MM.1S (cell line): ENCODE results near the gene JSRP1.

Experiments used
- EZH2 ChIP-seq: fragments of 300-600 bp; sonication (generic); optimal IDR thresholded peaks from 2 replicates; pipeline ENCODE3; 2017; ENCODE audit warnings: low read depth, mild to moderate bottlenecking, antibody characterized with exemption, low read length, mixed read lengths
- EZH2phosphoT487 ChIP-seq: fragments of 300-600 bp; sonication (generic); IDR thresholded peaks from 2 replicates; pipeline ENCODE4 v1.6.1; 2018; ENCODE audit warnings: antibody characterized with exemption, low read length
- TF ChIP-seq, protein P1 (sequence below): fragments of 300-600 bp; sonication (generic); IDR thresholded peaks from 2 replicates; pipeline ENCODE4 v1.5.1; 2016; ENCODE audit warnings: antibody characterized with exemption, low read length, mixed read lengths

DNA sequence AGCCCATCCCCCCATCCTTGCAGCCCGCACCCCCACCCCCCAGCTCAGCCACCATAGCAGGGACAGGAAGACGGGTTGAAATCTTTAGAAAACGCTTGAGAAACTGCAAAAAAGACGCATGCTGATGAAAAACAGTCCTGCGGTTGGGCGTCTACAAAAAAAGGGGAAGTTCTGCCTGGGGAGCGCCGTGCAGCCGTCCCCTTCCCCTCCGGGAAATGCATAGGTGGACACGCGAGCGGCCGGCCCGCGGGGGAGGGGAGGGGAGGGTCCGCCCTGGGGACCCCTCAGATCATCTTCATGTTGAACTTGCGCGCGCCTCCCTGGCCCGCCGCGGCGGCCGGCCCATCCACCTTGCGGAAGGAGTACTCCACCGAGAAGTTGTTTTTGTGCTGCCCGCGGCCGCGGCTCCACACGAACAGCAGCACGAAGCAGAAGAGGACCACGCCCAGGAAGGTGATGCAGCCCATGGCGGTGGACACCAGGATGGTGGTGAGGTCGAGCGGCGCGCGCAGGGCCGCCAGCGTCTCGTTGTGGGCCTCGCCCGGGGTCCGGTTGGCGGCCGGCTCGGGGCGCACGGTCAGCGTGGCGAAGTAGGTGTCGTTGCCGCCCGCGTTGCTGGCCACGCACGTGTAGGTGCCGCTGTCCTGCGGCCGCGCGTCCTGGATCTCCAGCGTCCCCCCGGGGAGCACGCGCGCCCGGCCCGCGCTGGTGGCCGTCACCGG is 33.7 kb upstream of the JSRP1 start:
- TF ChIP-seq, protein P1, sequence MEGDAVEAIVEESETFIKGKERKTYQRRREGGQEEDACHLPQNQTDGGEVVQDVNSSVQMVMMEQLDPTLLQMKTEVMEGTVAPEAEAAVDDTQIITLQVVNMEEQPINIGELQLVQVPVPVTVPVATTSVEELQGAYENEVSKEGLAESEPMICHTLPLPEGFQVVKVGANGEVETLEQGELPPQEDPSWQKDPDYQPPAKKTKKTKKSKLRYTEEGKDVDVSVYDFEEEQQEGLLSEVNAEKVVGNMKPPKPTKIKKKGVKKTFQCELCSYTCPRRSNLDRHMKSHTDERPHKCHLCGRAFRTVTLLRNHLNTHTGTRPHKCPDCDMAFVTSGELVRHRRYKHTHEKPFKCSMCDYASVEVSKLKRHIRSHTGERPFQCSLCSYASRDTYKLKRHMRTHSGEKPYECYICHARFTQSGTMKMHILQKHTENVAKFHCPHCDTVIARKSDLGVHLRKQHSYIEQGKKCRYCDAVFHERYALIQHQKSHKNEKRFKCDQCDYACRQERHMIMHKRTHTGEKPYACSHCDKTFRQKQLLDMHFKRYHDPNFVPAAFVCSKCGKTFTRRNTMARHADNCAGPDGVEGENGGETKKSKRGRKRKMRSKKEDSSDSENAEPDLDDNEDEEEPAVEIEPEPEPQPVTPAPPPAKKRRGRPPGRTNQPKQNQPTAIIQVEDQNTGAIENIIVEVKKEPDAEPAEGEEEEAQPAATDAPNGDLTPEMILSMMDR: no peak
- TF ChIP-seq EZH2phosphoT487: no peak
- no peak for TF ChIP-seq EZH2
